Neural cell (in vitro differentiated cells): ENCODE measurements around the gene ITPR2. TPM values are rescaled to one million over a fixed set of nuclear protein-coding genes. Genes with fewer than 3 reads are reported as not detected.

ENCODE experiments used
- H2AFZ ChIP-seq: fragments of 200-600, 300-800 bp; sonication (generic), shearing (Covaris generic); 2 replicates; pipeline ENCODE4 v1.6.0; 2014; ENCODE audit warnings: low read depth, mild to moderate bottlenecking, antibody characterized with exemption, low read length, moderate library complexity
- H3F3A ChIP-seq: fragments of 200-600 bp; shearing (Covaris generic); 2 replicates; pipeline ENCODE4 v1.6.1; 2016; ENCODE audit warnings: mild to moderate bottlenecking, moderate library complexity, mixed read lengths, antibody characterized with exemption, low read length; ENCODE audit not compliant: insufficient read depth, poor library complexity, severe bottlenecking
- H3K27ac ChIP-seq: fragments of 200-600, 300-800 bp; sonication (generic), shearing (Covaris generic); 2 replicates; pipeline ENCODE4 v1.5.1; 2014; ENCODE audit warnings: mild to moderate bottlenecking, low read length, moderate library complexity
- H3K27me3 ChIP-seq: fragments of 300-800, 200-600 bp; sonication (generic), shearing (Covaris generic); 2 replicates; pipeline ENCODE4 v1.6.0; 2014; ENCODE audit warnings: mild to moderate bottlenecking, low read depth, low read length, moderate library complexity; ENCODE audit not compliant: insufficient read depth
- H3K36me3 ChIP-seq: fragments of 300-800, 200-600 bp; sonication (generic), shearing (Covaris generic); 2 replicates; pipeline ENCODE4 v1.5.1; 2014; ENCODE audit warnings: mild to moderate bottlenecking, antibody characterized with exemption, low read length, moderate library complexity; ENCODE audit not compliant: insufficient read depth
- H3K4me2 ChIP-seq: fragments of 300-800, 200-600 bp; sonication (generic), shearing (Covaris generic); 2 replicates; pipeline ENCODE4 v1.6.0; 2014; ENCODE audit warnings: mild to moderate bottlenecking, low read length
- H3K4me3 ChIP-seq: fragments of 300-800, 200-600 bp; sonication (generic), shearing (Covaris generic); 2 replicates; pipeline ENCODE4 v1.5.1; 2014; ENCODE audit warnings: mild to moderate bottlenecking, low read length, moderate library complexity
- H3K79me2 ChIP-seq: fragments of 200-600 bp; shearing (Covaris generic); replicated peaks from 2 replicates; pipeline ENCODE4 v1.6.0; 2014; ENCODE audit warnings: mild to moderate bottlenecking, low read length, moderate library complexity; ENCODE audit not compliant: insufficient read depth
- H3K9ac ChIP-seq: fragments of 300-800, 200-600 bp; sonication (generic), shearing (Covaris generic); 2 replicates; pipeline ENCODE4 v1.6.1; 2016; ENCODE audit warnings: mild to moderate bottlenecking, low read length, mixed read lengths
- H3K9me2 ChIP-seq: fragments of 200-600 bp; shearing (Covaris generic); 2 replicates; pipeline ENCODE4 v1.6.1; 2016; ENCODE audit warnings: mild to moderate bottlenecking, low read length, mixed read lengths; ENCODE audit not compliant: insufficient read depth
- H3K9me3 ChIP-seq: fragments of 200-600, 300-800 bp; sonication (generic), shearing (Covaris generic); 2 replicates; pipeline ENCODE4 v1.6.1; 2016; ENCODE audit warnings: mild to moderate bottlenecking, mixed run types, low read length, moderate library complexity, mixed read lengths
- H4K20me1 ChIP-seq: fragments of 200-600 bp; shearing (Covaris generic); 2 replicates; pipeline ENCODE4 v1.6.1; 2016; ENCODE audit warnings: mild to moderate bottlenecking, mixed run types; ENCODE audit not compliant: insufficient read depth
- EP300 ChIP-seq: fragments of 450-650 bp; conservative IDR thresholded peaks from 2 replicates; pipeline ENCODE4 v1.6.1; 2014; ENCODE audit warnings: antibody characterized with exemption, mild to moderate bottlenecking, moderate library complexity; ENCODE audit not compliant: poor library complexity, severe bottlenecking
- EZH2 ChIP-seq: fragments of 200-600, 300-800 bp; shearing (Covaris generic), sonication (generic); IDR thresholded peaks from 2 replicates; pipeline ENCODE4 v1.6.1; 2014; ENCODE audit warnings: antibody characterized with exemption, low read length, borderline replicate concordance, mild to moderate bottlenecking; ENCODE audit not compliant: insufficient read depth, poor library complexity, severe bottlenecking
- MXI1 ChIP-seq: fragments of 450-650 bp; conservative IDR thresholded peaks from 2 replicates; pipeline ENCODE4 v1.6.1; 2014; ENCODE audit warnings: antibody characterized with exemption, mild to moderate bottlenecking; ENCODE audit not compliant: poor library complexity, severe bottlenecking
- POLR2AphosphoS5 ChIP-seq: IDR thresholded peaks from 2 replicates; pipeline ENCODE4 v1.6.1; 2012
- RAD21 ChIP-seq: fragments of 450-650 bp; conservative IDR thresholded peaks from 2 replicates; pipeline ENCODE4 v1.6.1; 2014; ENCODE audit warnings: antibody characterized with exemption, mild to moderate bottlenecking, moderate library complexity
- SMC3 ChIP-seq: fragments of 450-650 bp; conservative IDR thresholded peaks from 2 replicates; pipeline ENCODE4 v1.6.1; 2014; ENCODE audit warnings: antibody characterized with exemption, mild to moderate bottlenecking, moderate library complexity; ENCODE audit not compliant: poor library complexity
- TAF1 ChIP-seq: IDR thresholded peaks from 2 replicates; pipeline ENCODE4 v1.6.1; 2012; ENCODE audit warnings: low read depth
- polyA plus RNA-seq: library from polyadenylated mRNA; depleted of rRNA; stranded (reverse); fragments of >200 nt; gene quantifications from 2 replicates; pipeline ENCODE4 v1.2.3, GENCODE V29; 2014
- TF ChIP-seq, protein P1 (sequence below): IDR thresholded peaks from 2 replicates; pipeline ENCODE4 v1.6.1; 2012; ENCODE audit warnings: borderline replicate concordance
- TF ChIP-seq, protein P2 (sequence below): fragments of 450-650 bp; IDR thresholded peaks from 2 replicates; pipeline ENCODE4 v1.5.1; 2014; ENCODE audit warnings: antibody characterized with exemption, mild to moderate bottlenecking, moderate library complexity; ENCODE audit not compliant: poor library complexity, severe bottlenecking

Gene ITPR2
- polyA plus RNA-seq, 1 donor from 2014 or later, result 2.0 TPM

DNA sequence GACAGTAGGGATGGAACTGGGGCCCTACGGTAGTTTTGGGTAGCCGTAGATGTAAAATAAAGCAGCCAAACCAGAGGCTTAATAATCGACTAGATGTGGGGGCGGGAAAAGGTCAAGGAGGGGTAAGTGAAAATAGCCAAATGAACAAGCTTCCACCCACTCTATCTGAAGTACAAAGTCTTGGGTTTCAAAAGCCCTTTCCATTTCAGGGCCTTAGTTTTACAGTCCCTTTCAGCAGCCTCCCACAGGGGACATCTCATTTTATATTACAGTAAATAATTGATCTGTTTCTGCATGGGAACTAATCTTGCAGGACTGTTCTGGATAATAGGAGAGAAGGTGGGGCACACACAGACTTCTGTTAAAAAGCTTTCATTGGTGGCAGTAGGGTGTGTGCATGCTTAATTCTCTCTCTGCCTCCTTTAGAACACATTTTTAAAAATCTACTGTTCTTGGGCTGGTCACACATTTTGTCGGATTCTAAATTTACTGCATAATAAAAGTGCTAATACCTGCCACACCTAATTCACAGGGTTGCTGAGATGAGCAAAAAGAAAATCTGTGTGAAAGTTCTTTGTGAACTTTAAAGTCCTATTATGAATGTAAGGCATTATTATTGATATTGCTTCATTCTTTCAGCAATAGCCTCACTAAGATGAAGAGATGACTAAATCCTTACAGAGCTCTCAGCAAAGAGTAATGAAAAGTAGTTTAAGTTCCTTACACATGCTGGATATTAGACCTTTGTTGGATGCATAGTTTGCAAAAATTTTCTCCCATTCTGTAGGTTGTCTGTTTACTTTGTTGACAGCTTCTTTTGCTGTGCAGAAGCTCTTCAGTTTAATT lies 104.6 kb downstream of the ITPR2 start:
- no peak overlapping the region for H3K9ac ChIP-seq
- H3K4me2 ChIP-seq, result no peak overlapping the region
- H3F3A ChIP-seq, result no peaks in the 10 kb centered on the region
- no peaks in the 10 kb centered on the region for H3K9me3 ChIP-seq
- H4K20me1 ChIP-seq, result no peaks in the 10 kb centered on the region
- TF ChIP-seq, protein P1, sequence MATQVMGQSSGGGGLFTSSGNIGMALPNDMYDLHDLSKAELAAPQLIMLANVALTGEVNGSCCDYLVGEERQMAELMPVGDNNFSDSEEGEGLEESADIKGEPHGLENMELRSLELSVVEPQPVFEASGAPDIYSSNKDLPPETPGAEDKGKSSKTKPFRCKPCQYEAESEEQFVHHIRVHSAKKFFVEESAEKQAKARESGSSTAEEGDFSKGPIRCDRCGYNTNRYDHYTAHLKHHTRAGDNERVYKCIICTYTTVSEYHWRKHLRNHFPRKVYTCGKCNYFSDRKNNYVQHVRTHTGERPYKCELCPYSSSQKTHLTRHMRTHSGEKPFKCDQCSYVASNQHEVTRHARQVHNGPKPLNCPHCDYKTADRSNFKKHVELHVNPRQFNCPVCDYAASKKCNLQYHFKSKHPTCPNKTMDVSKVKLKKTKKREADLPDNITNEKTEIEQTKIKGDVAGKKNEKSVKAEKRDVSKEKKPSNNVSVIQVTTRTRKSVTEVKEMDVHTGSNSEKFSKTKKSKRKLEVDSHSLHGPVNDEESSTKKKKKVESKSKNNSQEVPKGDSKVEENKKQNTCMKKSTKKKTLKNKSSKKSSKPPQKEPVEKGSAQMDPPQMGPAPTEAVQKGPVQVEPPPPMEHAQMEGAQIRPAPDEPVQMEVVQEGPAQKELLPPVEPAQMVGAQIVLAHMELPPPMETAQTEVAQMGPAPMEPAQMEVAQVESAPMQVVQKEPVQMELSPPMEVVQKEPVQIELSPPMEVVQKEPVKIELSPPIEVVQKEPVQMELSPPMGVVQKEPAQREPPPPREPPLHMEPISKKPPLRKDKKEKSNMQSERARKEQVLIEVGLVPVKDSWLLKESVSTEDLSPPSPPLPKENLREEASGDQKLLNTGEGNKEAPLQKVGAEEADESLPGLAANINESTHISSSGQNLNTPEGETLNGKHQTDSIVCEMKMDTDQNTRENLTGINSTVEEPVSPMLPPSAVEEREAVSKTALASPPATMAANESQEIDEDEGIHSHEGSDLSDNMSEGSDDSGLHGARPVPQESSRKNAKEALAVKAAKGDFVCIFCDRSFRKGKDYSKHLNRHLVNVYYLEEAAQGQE, result no peak
- no peak for TF ChIP-seq POLR2AphosphoS5
- no peak overlapping the region for H3K4me3 ChIP-seq
- H3K27me3 ChIP-seq, result no peaks in the 10 kb centered on the region
- no peak overlapping the region for H2AFZ ChIP-seq
- no peak overlapping the region for H3K27ac ChIP-seq
- H3K79me2 ChIP-seq, result no peaks in the 10 kb centered on the region
- H3K36me3 ChIP-seq, result no peaks in the 10 kb centered on the region
- no peaks in the 10 kb centered on the region for H3K9me2 ChIP-seq

DNA sequence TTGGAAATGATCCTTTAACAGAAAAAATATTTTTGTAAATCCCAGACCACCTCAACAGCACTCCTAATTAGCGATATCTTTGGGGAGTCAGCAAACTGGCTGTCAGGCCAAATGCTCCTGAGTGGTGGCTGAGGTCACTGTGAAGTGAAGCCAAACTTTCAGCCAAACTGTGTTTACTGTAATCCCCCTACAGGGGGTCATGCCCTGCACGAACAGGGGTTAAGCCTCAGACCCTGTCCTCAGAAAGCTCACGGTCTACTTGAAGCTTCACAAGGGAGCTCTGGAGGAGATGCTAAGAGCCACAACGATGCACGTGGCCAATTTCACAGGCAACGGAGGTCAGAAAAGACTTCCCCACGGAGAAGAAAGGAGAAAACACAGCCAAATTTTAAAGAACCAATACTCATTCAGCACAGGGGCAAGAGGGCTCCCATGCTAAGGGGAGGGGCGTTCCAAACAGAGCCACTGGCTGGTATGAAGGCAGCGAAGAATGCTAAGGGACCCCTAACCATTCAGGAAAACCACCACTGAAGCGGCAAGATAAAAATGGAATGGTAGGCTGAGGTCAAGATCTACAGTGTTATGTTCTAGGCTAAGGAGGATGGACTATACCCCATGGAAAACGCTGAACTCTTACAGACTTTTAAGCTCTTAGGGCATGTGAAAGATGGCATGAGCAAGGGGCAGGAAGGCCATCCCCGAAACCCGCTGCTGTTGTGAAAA lies 105.4 kb downstream of the ITPR2 start:
- no peaks in the 10 kb centered on the region for H3K79me2 ChIP-seq
- no peaks in the 10 kb centered on the region for H3K9me3 ChIP-seq
- no peak overlapping the region for H2AFZ ChIP-seq
- H3K4me3 ChIP-seq, result no peak overlapping the region
- H3K27me3 ChIP-seq, result no peaks in the 10 kb centered on the region
- TF ChIP-seq MXI1 (no peak), SMC3 (no peak), TAF1 (no peak), POLR2AphosphoS5 (no peak), EZH2 (no peak), EP300 (no peak), RAD21 (no peak)
- TF ChIP-seq, protein P1, result no peak
- TF ChIP-seq, protein P2, sequence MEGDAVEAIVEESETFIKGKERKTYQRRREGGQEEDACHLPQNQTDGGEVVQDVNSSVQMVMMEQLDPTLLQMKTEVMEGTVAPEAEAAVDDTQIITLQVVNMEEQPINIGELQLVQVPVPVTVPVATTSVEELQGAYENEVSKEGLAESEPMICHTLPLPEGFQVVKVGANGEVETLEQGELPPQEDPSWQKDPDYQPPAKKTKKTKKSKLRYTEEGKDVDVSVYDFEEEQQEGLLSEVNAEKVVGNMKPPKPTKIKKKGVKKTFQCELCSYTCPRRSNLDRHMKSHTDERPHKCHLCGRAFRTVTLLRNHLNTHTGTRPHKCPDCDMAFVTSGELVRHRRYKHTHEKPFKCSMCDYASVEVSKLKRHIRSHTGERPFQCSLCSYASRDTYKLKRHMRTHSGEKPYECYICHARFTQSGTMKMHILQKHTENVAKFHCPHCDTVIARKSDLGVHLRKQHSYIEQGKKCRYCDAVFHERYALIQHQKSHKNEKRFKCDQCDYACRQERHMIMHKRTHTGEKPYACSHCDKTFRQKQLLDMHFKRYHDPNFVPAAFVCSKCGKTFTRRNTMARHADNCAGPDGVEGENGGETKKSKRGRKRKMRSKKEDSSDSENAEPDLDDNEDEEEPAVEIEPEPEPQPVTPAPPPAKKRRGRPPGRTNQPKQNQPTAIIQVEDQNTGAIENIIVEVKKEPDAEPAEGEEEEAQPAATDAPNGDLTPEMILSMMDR, result no peak
- H3K27ac ChIP-seq, result no peak overlapping the region
- no peak overlapping the region for H3K4me2 ChIP-seq
- H4K20me1 ChIP-seq, result no peaks in the 10 kb centered on the region
- H3F3A ChIP-seq, result no peaks in the 10 kb centered on the region
- no peaks in the 10 kb centered on the region for H3K9me2 ChIP-seq
- H3K9ac ChIP-seq, result no peak overlapping the region
- H3K36me3 ChIP-seq, result no peaks in the 10 kb centered on the region
